Gastrocnemius medialis (tissue), 4 donors: ENCODE measurements around the gene CCDC194. TPM values are rescaled to one million over a fixed set of nuclear protein-coding genes. Genes with fewer than 3 reads are reported as not detected.

Experiments used
- ATAC-seq, 2 donors: fragments of 150-250 bp; one replicate each; pipeline ENCODE4 v1.9.1; 2016
- DNase-seq, 2 donors: peaks; one replicate each; pipeline ENCODE4 v3.0.0-alpha.2; 2019
- H3K27ac ChIP-seq, 4 donors: fragments of 200-600 bp; sonication (generic); 1 replicate in 1 of 4; 2 replicates in 3 of 4; pipeline ENCODE4 v1.5.1; 2016 to 2018; ENCODE audit warnings: mild to moderate bottlenecking in 2 of 4, moderate library complexity in 1 of 4
- H3K27me3 ChIP-seq, 3 donors: fragments of 200-600 bp; sonication (generic) in 2 of 3; 1 replicate in 1 of 3; 2 replicates in 2 of 3; pipeline versions ENCODE4 v1.5.1 to v1.6.0; 2016 to 2019; ENCODE audit warnings: mild to moderate bottlenecking in 1 of 3, moderate library complexity in 1 of 3
- H3K36me3 ChIP-seq, 2 donors: fragments of 200-600 bp; sonication (generic) in 1 of 2; one replicate each; pipeline ENCODE4 v1.5.1; 2017 to 2018
- H3K4me1 ChIP-seq, 2 donors: fragments of 200-600 bp; sonication (generic) in 1 of 2; one replicate each; pipeline ENCODE4 v1.5.1; 2016 to 2017; ENCODE audit warnings: mild to moderate bottlenecking in 2 of 2
- H3K4me3 ChIP-seq, 4 donors: fragments of 200-600 bp; sonication (generic) in 3 of 4; 1 replicate in 1 of 4; 2 replicates in 3 of 4; pipeline ENCODE4 v1.5.1; 2016 to 2019; ENCODE audit warnings: mild to moderate bottlenecking in 2 of 4
- H3K9me3 ChIP-seq, 3 donors: fragments of 200-600 bp; sonication (generic) in 2 of 3; 1 replicate in 1 of 3; 2 replicates in 2 of 3; pipeline ENCODE4 v1.5.1; 2016 to 2019
- CTCF ChIP-seq, 5 experiments: fragments of 450-650 bp in 3 of 5; fragments of 200-600 bp in 2 of 5; sonication (generic) in 2 of 5; IDR thresholded peaks in 4 of 5; conservative IDR thresholded peaks in 1 of 5; 1 replicate in 4 of 5; 2 replicates in 1 of 5; pipeline ENCODE4 v1.5.1; 2016 to 2019; ENCODE audit warnings: antibody characterized with exemption in 5 of 5, mild to moderate bottlenecking in 3 of 5, moderate library complexity in 3 of 5
- POLR2A ChIP-seq, 2 donors: fragments of 450-650 bp; IDR thresholded peaks; one replicate each; pipeline ENCODE4 v1.6.1; 2017; ENCODE audit warnings: antibody characterized with exemption in 2 of 2, mild to moderate bottlenecking in 2 of 2, moderate library complexity in 2 of 2
- in situ Hi-C, 4 donors: fragments of 200-750 bp; cut with MboI; loops; one replicate each; pipeline versions ENCODE4 v1.15.0 to v1.8.0; 2017; ENCODE audit warnings: low sequenced_read_pairs in 4 of 4
- intact Hi-C: fragments of 100-400 bp; cut with DNase I; formaldehyde crosslinking; loops from one replicate; pipeline ENCODE4 v1.15.1; 2023; ENCODE audit warnings: low total_unique reads
- total RNA-seq, 4 donors: library from RNA; depleted of rRNA; stranded (reverse); fragments of >200 nt; gene quantifications; one replicate each; pipeline versions ENCODE4 v1.1.0 to v1.2.3, GENCODE V29; 2016

Gene CCDC194
- total RNA-seq, 4 donors from 2014 or later, result not detected

- DNase-seq, result peak in 1 of 2 donors; percentile 59
- in situ Hi-C loops, result loop anchor here (5.0 to 10.0 kb wide), 2 partner anchors 41 to 119 kb away; partner anchors contain the start of gene NXNL1 (in 1 of the 4)
Measured at GRCh38 chr19:17346109-17346671, 47.8 kb downstream of the CCDC194 start.

GRCh38 chr19:17341845-17342244 is 52.2 kb downstream of the CCDC194 start:
- no peak for TF ChIP-seq CTCF (IDR thresholded peaks at IDR 0.05 in 4 of 5, conservative IDR thresholded peaks at IDR 0.05 in 1 of 5)
- TF ChIP-seq POLR2A (IDR thresholded peaks at IDR 0.05), result no peak
- ATAC-seq, result no peak
- Histone ChIP-seq H3K36me3 (peaks cover 0 to 16% of the 10 kb centered on the region in 2 donors), H3K4me3 (no peak overlapping the region), H3K4me1 (peaks cover 12 to 19% of the 10 kb centered on the region in 2 donors), H3K27me3 (no peaks in the 10 kb centered on the region), H3K27ac (no peak overlapping the region), H3K9me3 (no peaks in the 10 kb centered on the region)
- no peak for DNase-seq
- in situ Hi-C loops (loop anchor here in 1 of 4 donors (10.0 kb wide), 1 partner anchor 123 kb away; the partner anchor contains the start of gene NXNL1), intact Hi-C loops (no loop called here)

More at GRCh38 chr19:17346109-17346671, 47.8 kb downstream of the CCDC194 start:
- intact Hi-C loops, result loop anchor here (1.0 kb wide), 3 partner anchors 40 to 120 kb away; no protein-coding TSS in a partner anchor
- Histone ChIP-seq H3K36me3 (peaks cover 0 to 6% of the 10 kb centered on the region in 2 donors), H3K9me3 (no peaks in the 10 kb centered on the region), H3K4me1 (peaks cover 30 to 33% of the 10 kb centered on the region in 2 donors), H3K4me3 (no peak overlapping the region), H3K27ac (peak overlapping the region; percentile 54 to 75 (median 69)), H3K27me3 (no peaks in the 10 kb centered on the region)
- ATAC-seq, result peak; percentile 78 to 81
- TF ChIP-seq CTCF (IDR thresholded peaks at IDR 0.05 in 4 of 5, conservative IDR thresholded peaks at IDR 0.05 in 1 of 5) (peak; percentile 93 to 98 (median 97)), POLR2A (IDR thresholded peaks at IDR 0.05) (no peak)

- intact Hi-C loops, result no loop called here
- ATAC-seq, result no peak
- in situ Hi-C loops, result loop anchor here in 1 of 4 donors (10.0 kb wide), 1 partner anchor 123 kb away; the partner anchor contains the start of gene NXNL1
Measured at GRCh38 chr19:17341386-17341785, 52.6 kb downstream of the CCDC194 start.

GRCh38 chr19:17340871-17341357 is 53.1 kb downstream of the CCDC194 start:
- Histone ChIP-seq H3K27ac (no peak overlapping the region), H3K27me3 (no peaks in the 10 kb centered on the region), H3K9me3 (no peaks in the 10 kb centered on the region), H3K36me3 (peaks cover 0 to 16% of the 10 kb centered on the region in 2 donors), H3K4me1 (peaks cover 9 to 14% of the 10 kb centered on the region in 2 donors), H3K4me3 (no peak overlapping the region)
- TF ChIP-seq CTCF (IDR thresholded peaks at IDR 0.05 in 4 of 5, conservative IDR thresholded peaks at IDR 0.05 in 1 of 5) (no peak), POLR2A (IDR thresholded peaks at IDR 0.05) (no peak)
- in situ Hi-C loops (loop anchor here in 1 of 4 donors (10.0 kb wide), 1 partner anchor 124 kb away; the partner anchor contains the start of gene NXNL1), intact Hi-C loops (no loop called here)
- ATAC-seq (no peak), DNase-seq (no peak)

More at GRCh38 chr19:17341386-17341785, 52.6 kb downstream of the CCDC194 start:
- Histone ChIP-seq H3K27me3 (no peaks in the 10 kb centered on the region), H3K36me3 (peaks cover 0 to 16% of the 10 kb centered on the region in 2 donors), H3K4me1 (peaks cover 7 to 14% of the 10 kb centered on the region in 2 donors), H3K4me3 (no peak overlapping the region), H3K9me3 (no peaks in the 10 kb centered on the region), H3K27ac (no peak overlapping the region)
- TF ChIP-seq POLR2A (IDR thresholded peaks at IDR 0.05) (no peak), CTCF (IDR thresholded peaks at IDR 0.05 in 4 of 5, conservative IDR thresholded peaks at IDR 0.05 in 1 of 5) (no peak)
- no peak for DNase-seq

Other genes starting within 250 kb of the CCDC194 start
- 10 to 100 TPM; 14.1 to 39.9 (median 22.3) TPM for gene USE1, start 178.8 kb downstream of the CCDC194 start, total RNA-seq
- 1 to 10 TPM; 3.3 to 5.8 (median 4.5) TPM for gene OCEL1, start 168.0 kb downstream of the CCDC194 start, total RNA-seq
- gene NR2F6, start 148.3 kb downstream of the CCDC194 start, total RNA-seq, result 10 to 100 TPM; 64.9 to 95.8 (median 72.0) TPM
- 1 to 10 TPM; 2.6 to 7.1 (median 4.1) TPM for gene USHBP1, start 129.5 kb downstream of the CCDC194 start, total RNA-seq
- 100 to 1,000 TPM in 2 of 4 donors, 10 to 100 TPM in 2; 86.3 to 120 (median 99.4) TPM for gene BABAM1, start 126.8 kb downstream of the CCDC194 start, total RNA-seq
- 1 to 10 TPM in 1 of 4 donors, under 1 TPM in 1, not detected in 2; 0.11 to 1.4 TPM for gene ANKLE1, start 112.3 kb downstream of the CCDC194 start, total RNA-seq
- 10 to 100 TPM; 12.2 to 25.0 (median 19.8) TPM for gene ABHD8, start 90.8 kb downstream of the CCDC194 start, total RNA-seq
- gene MRPL34, start 88.3 kb downstream of the CCDC194 start, total RNA-seq, result 100 to 1,000 TPM; 145 to 369 (median 249) TPM
- gene DDA1, start 84.6 kb downstream of the CCDC194 start, total RNA-seq, result 10 to 100 TPM; 18.7 to 40.0 (median 27.0) TPM
- gene ANO8, start 59.3 kb downstream of the CCDC194 start, total RNA-seq, result 10 to 100 TPM in 2 of 4 donors, 1 to 10 TPM in 2; 6.2 to 24.5 (median 9.9) TPM
- 10 to 100 TPM in 3 of 4 donors, 1 to 10 TPM in 1; 6.7 to 21.3 (median 11.1) TPM for gene GTPBP3, start 56.6 kb downstream of the CCDC194 start, total RNA-seq
- 10 to 100 TPM; 11.5 to 45.1 (median 18.8) TPM for gene PLVAP, start 16.9 kb downstream of the CCDC194 start, total RNA-seq
- gene BST2, start 11.4 kb upstream of the CCDC194 start, total RNA-seq, result 10 to 100 TPM; 19.0 to 28.2 (median 23.1) TPM
- 10 to 100 TPM; 35.8 to 62.7 (median 52.3) TPM for gene MVB12A, start 25.9 kb upstream of the CCDC194 start, total RNA-seq
- not detected for gene TMEM221, start 54.5 kb upstream of the CCDC194 start, total RNA-seq
- gene NXNL1, start 66.7 kb upstream of the CCDC194 start, total RNA-seq, result not detected
- gene SLC27A1, start 76.3 kb upstream of the CCDC194 start, total RNA-seq, result 10 to 100 TPM; 20.7 to 53.8 (median 43.7) TPM
- gene PGLS, start 117.5 kb upstream of the CCDC194 start, total RNA-seq, result 10 to 100 TPM; 22.1 to 25.1 (median 23.4) TPM
- gene COLGALT1, start 161.5 kb upstream of the CCDC194 start, total RNA-seq, result 10 to 100 TPM; 16.6 to 33.2 (median 27.5) TPM